Subcutaneous adipose tissue (tissue), 4 donors: ENCODE results near the gene EGFL8. TPM values are rescaled to one million over a fixed set of nuclear protein-coding genes. Genes with fewer than 3 reads are reported as not detected.

Experiments used
- CTCF ChIP-seq: fragments of 450-650 bp; IDR thresholded peaks from one replicate; pipeline ENCODE4 v1.5.1; 2016; ENCODE audit warnings: low read depth, mild to moderate bottlenecking, control low read depth, antibody characterized with exemption, moderate library complexity
- total RNA-seq, 4 donors: library from RNA; depleted of rRNA; stranded (reverse); fragments of >200 nt; gene quantifications; one replicate each; pipeline ENCODE4 v1.1.0, GENCODE V29; 2016

EGFL8 gene
- total RNA-seq, 4 donors from 2014 or later: 2.3 to 13.0 (median 5.6) TPM

DNA sequence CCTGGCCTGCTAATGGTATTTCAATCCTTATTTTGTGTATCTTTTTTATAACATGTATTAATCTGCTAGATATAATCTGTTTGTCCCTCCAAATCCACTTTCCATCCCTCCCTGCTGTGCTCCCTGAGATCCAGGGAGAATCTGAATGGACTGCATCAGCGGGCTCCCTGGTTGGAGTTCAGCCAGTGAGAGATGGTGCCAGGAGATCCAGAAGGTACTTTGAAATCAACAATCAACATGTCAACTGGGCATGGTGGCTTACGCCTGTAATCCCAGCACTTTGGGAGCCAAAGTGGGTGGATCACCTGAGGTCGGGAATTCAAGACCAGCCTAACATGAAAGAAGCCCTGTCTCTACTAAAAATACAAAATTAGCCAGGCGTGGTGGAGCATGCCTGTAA is 40.7 kb upstream of the EGFL8 start:
- TF ChIP-seq CTCF: no peak

DNA sequence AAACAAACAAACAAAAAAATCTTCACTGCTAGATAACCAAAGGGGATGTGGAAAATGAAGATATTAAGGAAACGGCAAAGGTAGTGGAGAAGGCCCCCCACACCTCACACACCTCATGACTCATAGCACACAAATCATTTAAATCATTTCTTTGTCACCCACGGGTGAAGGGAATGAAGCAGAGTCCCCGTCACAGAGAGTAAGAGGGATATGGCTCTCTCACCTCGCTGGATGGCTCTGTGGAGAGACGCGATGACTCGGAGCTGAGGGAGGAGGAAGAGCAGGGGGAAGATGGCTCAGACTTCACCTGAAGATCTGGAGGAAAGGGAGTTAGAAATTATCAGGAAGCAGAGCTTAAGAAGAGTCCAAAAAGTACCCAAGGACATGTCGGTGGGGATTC is 37.5 kb upstream of the EGFL8 start:
- no peak for TF ChIP-seq CTCF

DNA sequence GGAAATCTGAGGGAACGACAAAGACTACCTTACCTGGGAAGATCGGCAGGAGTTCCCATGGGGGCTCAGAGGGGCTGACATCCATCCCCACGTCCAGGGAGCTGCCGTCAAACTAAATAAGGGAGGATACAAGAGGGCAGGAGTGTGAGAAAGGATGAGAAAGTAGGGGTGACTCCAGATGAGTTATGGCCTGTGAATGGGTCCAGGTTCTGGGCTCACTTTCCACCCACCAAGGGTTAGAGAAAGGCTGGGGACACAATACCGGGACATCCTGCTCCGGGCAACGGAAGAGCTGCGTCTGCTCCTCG is 37.0 kb upstream of the EGFL8 start:
- TF ChIP-seq CTCF: no peak

GRCh38 chr6:32127717-32128592 is 36.4 kb upstream of the EGFL8 start, which contains the start of gene ATF6B:
ATF6B (minus strand) TSS chr6:32128246; CDS start chr6:32128207, 39 bp downstream.
- no peak for TF ChIP-seq CTCF

GRCh38 chr6:32128751-32129296 is 35.6 kb upstream of the EGFL8 start:
- no peak for TF ChIP-seq CTCF

- TF ChIP-seq CTCF: no peak
These were observed 34.9 kb upstream of the EGFL8 start for GRCh38 chr6:32129297-32130088.

DNA sequence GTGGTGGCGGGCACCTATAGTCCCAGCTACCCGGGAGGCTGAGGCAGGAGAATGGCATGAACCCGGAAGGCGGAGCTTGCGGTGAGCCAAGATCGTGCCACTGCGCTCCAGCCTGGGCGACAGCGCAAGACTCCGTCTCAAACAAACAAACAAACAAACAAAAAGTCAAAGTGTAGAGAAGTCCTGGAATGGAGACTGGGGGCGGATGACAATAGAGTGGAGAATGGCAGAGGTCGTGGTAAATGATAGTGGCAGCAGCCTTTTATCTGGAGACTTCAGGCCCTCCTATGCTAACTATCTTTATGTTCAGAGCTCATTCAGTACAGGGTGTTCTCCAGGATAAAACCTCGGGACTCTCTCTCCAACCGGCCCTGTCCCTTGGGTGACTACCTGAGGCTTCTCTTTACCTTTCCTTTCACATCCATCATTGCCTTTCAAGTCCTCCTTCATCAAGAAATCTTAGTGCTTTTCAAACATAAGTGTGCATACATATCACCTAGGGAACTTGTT is 32.9 kb upstream of the EGFL8 start:
- no peak for TF ChIP-seq CTCF
